COLO668 (cell line): ENCODE measurements around the gene MUS81.
A peak's percentile ranks its signal among the peaks of the same experiment; 100 is the strongest.

ENCODE experiments used
- DNase-seq: peaks from one replicate; lab custom pipeline; 2025; ENCODE audit not compliant: unreplicated experiment; lab: John Stamatoyannopoulos, UW

Gene MUS81

DNA sequence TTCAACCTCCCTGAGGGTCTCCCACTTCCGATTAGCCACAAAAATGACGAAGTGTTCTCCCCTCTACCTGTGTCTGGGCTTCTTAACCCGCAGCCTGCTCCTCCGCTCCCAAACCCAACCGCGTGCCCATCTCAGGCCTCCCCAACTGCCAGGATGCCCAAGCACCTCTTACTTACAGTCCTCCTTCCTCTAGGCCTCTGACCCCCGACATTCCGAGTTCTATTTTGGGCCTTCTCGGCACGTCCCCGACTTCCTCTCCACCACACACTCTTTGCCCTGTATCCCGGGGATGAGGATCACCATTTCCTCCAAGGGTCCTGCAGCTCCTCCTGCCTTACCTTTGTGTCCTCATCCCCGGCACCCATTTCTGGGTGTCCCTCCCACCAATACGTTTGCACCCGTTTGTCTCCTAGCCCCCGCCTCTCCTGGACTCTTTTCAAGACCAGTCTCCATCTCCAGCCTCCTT, 388 bp upstream of the MUS81 start:
- peak; percentile 66 for DNase-seq

DNA sequence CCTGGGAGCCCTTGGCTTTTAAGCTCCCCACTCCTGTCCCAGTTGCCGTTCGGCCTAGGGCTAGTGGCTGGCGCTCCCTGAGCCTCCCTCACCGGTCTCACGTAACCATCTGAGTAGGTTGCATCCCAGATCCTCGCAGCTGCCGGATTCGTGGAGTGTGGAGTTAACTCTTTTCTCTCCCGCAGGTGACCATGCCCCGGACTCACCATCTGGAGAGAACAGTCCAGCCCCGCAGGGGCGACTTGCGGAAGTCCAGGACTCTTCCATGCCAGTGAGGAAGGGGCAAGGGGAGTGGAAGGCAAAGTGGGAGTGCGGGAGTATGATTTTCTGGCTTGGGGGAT, 902 bp downstream of the MUS81 start:
- peak; percentile 44 for DNase-seq

DNA sequence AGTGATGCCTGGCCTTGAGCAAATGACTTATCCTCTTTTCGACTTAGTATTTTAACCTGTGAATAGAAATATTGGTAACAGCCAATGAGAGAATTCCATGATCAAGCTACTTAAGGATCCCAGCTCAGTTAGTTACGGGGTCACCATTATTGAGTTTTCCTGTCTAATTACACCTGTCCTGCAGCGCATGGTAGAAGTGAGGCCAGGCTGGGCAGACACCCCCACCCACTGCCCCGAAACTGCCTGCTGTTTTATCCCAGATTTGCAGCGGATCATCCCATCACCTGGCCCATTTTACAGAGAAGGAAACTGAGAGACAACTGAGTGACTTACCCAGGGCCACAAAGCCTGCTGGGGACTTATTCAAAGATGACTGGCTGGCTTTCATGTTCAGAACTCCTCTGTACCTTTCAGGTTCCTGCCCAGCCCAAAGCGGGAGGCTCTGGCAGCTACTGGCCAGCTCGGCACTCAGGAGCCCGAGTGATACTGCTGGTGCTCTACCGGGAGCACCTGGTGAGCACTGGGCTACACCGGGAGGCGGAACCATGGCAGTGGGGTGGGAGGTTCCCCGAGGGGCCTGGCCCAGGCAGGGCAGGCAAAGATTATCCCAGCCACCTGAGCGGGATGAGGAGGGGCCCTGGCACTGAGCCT, 1.4 kb downstream of the MUS81 start:
- DNase-seq = no peak

DNA sequence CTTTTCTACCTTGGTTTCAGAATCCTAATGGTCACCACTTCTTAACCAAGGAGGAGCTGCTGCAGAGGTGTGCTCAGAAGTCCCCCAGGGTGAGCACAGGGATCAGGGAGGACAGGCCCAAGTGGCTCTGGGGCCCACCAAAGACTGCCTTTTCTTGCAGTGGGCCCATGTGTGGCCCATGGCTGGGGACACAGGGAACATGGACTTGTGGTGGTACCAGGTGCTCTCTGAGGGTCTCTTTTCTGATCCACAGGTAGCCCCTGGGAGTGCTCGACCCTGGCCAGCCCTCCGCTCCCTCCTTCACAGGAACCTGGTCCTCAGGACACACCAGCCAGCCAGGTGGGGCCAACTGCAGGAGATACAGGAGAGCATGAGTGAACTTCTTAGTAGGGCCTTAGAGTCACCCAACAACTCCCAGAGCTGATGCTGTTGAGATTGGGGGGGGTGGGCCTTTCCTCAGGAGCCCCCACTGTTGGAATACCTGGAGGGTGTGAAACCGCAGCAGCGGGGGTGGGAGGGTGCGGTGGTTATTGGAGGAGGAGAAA, 2.0 kb downstream of the MUS81 start:
- DNase-seq = no peak

DNA sequence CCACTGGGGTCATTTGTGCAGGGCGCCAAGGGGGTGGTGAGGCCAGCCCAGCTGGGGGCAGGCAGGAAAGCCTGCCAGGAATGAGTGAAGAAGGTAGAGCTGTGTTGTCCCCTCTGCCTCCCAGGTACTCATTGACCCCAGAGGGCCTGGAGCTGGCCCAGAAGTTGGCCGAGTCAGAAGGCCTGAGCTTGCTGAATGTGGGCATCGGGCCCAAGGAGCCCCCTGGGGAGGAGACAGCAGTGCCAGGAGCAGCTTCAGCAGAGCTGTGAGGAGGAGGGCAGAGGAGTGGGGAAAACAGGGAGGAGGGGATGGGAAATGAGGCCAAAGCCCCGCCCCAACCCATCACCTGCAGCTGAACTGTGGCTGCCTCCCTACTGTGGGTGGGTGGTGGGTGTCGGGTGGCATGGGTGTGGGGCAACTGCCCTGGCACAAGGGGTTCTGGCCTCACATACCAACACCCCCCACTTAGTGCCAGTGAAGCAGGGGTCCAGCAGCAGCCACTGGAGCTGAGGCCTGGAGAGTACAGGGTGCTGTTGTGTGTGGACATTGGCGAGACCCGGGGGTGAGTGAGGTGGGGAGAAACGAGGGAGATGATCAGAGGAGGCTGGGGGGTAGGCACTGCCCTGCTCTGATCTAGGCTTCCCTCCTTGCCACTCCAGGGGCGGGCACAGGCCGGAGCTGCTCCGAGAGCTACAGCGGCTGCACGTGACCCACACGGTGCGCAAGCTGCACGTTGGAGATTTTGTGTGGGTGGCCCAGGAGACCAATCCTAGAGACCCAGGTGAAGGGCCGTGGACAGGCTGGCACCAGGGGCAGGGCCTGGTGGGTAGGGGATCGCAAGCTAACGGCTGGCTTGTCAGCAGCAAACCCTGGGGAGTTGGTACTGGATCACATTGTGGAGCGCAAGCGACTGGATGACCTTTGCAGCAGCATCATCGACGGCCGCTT, 3.0 kb downstream of the MUS81 start:
- no peak for DNase-seq

DNA sequence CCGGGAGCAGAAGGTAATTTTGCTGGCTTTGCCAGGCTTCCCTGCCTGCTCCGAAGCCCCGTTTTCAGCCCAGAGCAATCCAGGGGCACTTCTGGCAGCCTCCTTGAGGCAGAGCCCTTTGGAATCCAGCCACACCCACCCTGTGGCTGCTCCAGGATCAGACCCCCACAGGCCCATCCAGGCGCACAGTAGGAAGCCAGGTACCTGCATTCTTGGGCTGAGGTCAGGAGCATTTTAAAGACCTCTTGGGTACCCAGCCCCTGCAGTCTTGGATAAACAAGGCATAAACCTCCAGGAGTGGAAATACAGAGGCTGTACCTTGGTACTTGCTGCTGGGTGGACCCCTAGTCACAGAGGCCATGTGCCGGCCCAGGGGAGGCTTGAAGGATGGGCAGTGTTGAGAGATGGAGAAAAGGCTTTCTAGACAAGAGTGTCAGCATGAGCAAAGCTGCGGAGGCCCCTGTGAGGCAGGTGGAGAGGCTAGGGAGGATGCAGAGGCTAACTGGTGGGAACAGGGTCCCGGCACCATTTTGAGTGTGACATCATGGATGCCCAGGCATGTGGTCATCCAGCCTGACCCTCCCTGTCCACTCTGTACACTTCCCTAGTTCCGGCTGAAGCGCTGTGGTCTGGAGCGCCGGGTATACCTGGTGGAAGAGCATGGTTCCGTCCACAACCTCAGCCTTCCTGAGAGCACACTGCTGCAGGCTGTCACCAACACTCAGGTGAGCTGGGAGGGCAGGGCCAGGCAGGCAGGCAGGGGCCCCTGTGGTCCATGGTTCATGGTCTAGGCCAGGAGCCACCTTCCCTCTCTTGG, 3.9 kb downstream of the MUS81 start:
- no peak for DNase-seq

DNA sequence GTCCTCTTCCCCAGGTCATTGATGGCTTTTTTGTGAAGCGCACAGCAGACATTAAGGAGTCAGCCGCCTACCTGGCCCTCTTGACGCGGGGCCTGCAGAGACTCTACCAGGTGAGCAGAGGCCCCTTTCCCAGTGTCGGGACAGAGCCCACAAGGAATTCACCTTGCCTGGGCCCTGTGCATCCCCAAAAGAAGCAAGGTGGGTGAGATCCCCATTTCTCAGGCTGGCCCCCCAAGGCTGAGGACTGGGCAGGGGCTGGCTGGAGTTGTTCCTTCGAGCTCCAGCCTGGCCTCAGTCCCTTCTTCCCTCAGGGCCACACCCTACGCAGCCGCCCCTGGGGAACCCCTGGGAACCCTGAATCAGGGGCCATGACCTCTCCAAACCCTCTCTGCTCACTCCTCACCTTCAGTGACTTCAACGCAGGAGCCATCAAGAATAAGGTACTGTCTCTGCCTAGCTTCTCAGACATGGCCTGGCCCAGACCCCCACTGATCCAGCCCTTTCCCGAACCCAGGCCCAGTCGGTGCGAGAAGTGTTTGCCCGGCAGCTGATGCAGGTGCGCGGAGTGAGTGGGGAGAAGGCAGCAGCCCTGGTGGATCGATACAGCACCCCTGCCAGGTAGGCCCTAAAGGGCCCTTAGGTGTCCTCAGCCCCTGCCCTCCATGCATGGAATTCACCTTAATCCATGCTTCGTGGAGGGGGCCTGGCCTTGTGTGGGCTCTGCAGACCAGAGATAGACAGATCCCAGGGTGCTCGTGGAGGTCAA, 4.7 kb downstream of the MUS81 start:
- DNase-seq = no peak

DNA sequence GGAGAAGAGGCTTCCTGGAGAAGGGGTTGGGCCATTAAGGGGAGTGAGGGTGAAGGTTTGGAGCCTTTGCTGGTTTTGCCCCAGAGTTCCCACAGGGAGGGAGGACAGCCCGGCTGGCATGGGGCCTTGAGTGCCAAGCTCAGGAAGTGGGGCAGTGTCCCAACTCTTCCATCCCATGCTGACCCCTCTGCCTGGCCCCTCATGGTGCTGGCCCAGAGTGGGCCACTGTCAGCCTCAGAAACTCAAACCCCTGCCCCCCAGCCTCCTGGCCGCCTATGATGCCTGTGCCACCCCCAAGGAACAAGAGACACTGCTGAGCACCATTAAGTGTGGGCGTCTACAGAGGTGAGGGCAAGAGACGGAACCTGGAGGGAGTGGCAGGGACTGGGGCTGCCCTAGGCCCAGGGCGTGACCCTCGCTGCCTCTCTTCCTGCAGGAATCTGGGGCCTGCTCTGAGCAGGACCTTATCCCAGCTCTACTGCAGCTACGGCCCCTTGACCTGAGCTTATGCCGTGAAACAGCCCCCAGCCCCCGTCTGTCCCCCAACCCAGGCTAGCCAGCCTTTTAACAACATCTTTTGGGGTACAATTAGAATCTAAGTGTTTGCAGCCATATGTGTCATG, 5.4 kb downstream of the MUS81 start:
- no peak for DNase-seq

DNA sequence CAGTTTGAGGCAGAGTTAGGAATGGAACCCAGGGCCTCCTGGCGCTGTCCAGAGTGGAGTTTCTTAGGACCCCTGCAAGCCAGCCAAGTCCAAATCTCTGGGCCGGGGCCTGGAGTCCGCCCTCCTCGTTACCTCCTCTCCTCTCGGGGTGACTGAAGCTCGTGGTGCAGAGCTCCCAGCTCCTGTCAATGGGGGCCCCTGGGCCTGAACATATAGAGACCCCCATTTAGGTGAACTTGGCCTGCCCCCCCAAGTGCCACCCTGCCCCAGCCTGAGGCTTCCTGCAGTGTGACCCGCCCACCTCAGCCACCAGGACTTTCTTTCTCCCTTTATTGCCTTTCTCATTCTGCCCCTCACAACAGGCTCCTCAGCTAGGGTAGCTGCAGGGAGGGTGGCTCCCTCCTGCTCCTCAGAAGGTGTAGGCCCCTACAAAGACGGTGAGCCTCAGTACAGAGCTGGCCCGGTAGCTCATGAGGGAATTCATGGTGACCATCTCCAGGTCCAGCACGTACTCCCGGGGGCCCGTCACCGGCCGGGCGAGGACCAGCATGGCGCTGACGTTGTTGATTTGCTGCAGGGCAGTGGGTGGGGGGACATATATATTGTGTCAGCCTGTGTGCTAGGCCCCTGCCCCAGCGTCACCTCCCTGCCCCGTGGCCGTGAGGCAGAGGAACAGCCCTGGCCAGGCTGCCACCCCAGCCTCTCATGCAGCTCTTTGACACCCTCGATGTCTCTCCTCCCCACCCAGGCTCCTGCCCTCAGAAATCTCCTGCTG, 6.5 kb downstream of the MUS81 start:
- no peak for DNase-seq

DNA sequence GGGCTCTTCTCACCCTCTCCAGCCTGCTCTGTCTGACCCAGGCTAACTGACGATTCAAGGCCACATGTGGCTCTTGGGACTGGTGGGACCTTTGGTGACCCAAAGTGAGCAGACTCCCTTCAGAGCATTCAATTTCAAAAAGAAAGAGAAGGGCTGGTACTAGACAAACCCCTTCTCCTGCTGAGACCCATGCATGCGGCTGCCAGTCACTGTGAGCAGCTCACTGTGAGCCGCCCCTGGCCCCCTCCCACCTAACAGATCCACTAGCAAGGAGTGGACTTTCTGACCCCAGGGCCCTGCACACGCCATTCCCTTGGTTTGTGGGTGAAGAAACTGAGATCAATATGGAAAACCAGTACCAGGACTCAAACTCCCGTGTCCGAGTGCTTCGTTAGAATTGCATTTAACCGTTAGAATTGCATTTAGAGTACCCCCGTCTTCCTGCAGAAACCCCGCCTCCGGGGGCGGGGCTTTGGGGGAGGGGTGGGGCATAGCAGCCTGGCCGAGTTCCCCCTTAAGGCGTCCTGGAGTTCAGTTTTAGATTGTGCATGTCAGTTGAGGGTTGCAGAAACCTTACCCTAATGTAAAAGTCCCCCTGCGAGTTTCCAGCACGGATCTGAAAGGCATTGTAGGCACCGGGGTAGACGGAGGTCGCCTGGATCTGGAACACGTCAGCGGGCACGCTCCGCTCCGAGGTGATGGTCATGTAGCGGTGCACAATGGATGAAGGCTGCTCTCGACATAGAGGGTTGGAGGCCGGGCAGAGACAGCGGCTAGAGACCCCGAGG, 7.2 kb downstream of the MUS81 start:
- no peak for DNase-seq

DNA sequence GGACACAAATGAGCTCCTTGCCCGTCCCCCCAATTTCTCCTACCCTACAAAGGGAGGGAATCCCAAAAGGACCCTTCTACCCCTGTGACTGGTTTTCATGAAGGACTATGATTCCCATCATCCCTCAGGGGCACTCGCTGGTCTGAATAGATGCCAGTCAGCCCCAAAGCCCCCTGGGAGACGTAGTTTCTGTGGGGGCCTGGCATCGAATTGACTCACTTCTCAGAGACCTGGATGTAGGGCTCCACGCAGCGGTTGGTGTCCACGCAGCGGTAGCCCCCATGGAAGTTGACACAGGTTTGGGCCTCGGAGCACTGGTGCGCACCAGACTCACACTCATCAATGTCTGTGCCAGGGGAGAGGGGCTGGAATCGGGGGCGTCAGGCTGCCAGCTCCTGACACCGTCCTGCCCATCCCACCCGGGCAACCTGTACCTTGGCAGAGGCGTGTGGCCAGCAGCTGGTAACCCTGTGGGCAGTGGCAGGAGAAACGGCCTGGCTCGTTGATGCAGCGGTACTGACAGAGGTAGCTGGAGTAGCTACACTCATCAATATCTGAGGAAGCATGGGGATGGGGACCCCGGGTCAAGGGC, 7.9 kb downstream of the MUS81 start:
- peak; percentile 13 for DNase-seq

DNA sequence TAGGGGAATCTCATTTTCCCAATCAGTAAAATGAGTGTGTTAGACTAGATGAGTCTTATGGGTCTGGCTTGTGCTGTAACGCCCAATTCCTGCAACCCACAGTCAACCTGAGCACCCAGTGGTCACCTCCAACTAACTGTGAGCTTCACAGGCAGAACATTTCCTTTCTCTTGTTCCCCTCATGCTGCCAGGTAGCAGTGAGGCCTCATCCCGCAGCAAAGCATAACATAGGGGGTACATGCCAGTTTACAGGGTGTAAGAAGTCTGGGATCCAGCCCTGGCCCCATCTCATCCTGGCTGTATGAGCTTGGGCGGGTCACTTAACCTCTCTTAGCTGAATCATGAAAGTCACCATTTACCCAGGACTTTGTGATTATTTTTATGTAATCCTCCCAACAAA, 8.7 kb downstream of the MUS81 start:
- no peak for DNase-seq

DNA sequence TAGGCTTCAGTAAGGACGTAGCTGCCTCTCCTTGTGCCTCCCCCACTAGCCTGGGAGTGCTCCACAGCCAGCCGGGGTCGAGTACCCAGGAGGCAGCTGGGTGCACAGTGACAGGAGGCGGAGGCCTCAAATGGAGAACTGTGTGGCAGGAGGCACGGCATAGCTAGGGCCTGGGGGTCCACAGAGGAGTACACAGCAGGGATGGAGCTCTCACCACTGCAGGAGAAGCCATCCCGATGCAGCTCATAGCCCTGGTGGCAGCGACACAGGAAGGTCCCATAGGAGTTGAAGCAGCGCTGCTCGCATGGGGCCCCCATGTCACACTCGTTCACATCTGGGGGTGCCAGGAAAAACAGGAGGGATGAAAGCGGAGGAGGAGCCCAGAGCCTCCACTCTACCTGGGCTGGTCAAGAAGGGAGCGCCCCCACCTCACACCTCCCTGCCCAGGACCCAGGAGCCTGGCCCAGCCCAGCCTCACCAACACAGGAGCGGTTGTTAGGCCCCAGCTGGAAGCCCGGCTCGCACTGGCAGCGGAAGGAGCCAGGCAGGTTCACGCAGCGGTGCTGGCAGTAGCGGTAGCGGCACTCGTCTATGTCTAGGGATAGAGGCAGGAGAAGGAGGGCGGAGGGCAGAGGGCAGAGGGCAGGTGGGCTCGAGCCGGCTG, 9.5 kb downstream of the MUS81 start:
- DNase-seq = peak; percentile 21

DNA sequence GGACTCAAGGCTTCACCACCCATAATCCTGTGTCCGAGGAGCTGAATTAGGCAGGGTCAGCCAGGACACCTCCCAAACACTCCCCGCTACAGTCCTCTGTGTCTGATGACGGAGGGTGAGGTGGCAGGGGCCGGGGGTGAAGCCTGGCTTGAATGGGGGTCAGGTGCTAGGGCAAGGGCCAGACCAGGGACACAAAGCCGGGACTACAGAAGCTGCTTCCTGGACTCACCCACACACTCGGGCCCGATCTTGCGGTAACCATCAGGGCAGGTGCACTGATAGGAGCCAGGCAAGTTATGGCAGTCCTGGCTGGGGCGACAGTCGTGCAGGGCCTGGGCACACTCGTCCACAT, 10.1 kb downstream of the MUS81 start:
- peak; percentile 44 for DNase-seq

DNA sequence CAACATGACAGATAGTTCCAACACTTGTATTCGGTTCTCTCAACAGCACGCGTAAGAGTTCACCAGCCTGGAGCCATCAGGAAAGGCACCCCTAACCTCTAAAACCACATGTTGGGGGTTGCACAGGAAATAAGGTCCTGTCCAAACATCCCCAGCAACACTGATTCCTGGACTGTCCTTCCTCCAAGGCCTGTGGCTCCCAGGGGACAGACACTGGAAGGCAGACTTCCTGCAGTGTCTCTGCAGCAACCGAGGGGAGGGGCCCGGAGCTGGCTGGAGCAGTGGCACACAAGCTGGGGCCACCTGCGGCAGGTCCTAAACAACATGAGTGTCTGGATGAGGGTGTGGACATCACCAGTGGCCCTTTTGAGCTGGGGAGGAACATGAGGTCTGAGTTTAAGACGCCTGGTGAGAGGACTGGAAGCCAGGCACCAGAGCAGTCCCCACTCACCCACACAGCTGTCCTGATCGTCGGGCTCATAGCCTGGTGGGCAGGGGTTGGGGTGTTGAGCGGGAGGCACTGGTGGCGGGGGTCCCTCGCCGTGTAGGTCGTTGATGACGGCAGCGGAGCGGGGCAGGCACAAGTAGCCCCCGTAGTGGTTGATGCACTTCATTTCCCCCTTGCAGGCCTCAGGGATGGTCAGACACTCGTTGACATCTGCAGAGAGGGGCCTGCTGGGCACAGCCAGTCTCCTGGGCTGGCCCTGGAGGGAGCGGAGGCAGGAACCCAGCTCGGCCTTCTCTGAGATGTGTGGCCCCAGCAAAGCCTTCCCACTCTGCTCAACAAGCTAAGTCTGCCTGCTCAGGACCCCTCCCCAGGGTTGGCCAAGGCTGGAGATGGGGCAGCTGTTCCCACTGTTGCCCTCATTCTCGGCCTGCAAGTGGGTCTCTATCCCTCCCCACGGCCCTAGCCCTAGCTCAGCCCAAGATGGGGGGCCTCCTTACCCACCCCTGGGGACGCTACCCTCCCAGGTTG, 10.8 kb downstream of the MUS81 start:
- DNase-seq = peak; percentile 78

DNA sequence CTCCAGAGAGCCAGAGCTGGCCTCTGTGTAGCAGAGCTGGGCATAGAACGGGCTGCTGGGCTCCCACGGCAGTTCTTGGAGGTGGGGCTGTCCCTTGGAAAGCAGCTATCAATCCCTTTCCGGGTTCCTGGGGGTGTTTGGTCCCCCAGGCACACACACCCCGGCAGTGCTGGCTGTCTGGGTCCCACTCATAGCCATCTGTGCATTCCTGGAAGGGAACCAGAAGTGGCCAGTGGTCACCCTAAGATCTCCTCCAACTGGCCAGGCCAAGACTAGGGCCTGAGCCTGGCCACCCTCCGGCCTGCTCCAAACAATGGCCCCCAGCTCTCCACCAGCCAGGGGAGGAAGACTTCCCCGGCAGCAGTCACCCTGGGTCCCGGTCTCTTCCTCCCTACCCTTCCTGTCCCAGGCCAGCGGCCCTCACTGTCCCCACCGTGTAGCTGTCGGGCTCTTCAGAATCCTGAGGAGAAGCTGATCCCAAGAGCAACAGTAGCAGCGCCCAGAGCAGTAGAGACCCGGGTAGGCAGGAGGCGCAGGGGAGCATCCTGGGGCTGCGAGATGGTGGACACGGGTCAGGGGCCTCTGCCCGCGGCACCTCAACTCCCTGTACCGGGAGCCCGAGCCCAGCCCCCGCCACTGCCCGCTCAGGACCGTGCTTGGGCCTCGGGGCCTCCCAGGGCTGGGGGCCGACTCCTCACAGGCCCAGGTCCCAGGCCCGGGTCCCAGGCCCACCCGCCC, 11.7 kb downstream of the MUS81 start:
- no peak for DNase-seq
